Activated CD4-positive, alpha-beta T cell treated with anti-CD3 and anti-CD28 coated beads, Interleukin-2, amount 50 U/mL, for 48 hours (primary cell): ENCODE measurements around the gene MEIKIN.

ENCODE experiments used
- DNase-seq, 2 experiments: peaks; one replicate each; pipeline ENCODE4 v3.0.0-alpha.2; 2020

The MEIKIN gene, protein sequence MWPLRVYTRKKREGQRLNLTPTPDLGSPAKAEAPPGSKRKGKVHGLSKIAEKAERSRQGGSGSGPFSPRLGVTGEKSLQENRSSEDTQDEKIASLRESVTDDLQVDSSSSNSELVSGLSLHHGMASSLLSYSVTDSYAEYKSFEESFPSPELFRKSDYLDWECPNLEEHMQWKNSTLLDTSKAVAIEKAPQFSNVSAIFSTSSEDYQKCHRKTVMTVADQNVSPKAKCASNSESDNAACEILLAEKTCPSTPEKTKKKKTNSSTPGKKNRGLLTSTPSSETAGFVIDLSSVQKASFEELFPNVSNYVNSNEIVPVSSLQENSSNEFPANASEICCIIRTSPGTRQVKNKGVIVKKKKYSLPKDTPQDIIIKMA

DNA sequence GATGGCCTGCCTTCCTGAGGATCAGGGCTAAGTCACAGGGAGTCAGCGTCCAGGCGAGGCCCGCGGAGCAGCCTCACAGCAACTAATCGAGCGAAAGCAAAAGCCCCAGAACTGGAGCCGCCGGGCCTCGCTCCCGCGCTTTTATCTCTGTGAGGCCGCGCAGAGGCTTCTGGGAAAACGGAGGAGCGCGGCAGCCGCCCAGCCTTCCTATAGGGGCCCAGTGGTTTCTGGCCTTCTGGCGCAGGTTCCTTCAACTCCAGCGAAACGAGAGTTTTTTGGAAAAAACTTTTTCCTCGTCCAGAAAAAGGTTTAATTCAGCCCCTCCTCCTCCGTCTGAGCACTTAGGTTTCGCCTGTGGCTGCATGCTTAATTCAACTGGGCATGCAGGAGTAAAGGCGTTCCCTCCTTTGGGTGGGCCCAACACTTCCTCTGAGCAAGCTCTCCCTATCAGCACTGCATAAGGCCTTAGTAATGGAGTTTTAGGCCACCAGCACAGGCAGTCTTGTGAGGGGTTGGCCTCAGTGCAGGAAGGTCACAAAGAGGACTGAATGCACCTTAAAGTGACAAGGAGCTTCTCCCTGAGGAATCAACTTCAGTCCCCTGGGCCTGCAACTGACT is at the start of gene MEIKIN:
TSS of gene MEIKIN (minus strand) at position 113 of the 618 bp plus-strand sequence. CDS start 158 bp downstream, outside the sequence.
- no peak for DNase-seq

DNA sequence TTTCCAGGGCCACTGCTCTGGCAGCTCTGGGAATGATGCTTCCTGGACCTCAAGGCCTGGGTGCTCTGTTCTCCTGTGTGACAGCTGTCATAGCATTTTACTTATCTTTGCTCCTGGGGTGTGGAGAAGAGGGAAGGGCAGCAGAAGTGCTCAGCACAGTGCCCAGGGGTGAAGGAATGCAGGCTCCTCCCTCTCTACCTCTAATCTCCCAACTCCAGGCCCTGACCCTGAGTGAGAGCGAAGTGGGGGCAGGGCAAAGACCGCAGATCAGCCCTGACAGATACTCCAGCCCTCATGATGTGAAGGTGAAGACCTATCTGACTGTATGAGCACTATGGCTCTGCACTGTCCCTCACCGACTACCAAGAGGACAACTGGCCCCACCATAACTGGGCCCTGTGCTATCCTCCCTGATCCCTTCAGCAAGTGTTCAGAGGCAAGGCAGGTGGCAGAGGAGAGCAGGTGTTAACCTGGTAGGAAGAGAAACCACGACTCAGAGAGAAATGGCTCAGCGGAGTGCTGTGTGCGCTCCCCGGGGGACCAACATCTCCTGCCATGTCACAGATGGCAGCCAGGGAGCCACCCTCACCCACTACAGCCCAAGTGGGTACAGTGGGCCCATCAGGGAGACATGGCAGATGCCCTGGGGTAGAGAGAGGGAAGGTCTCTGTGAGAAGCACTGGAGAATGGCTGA is 49.2 kb upstream of the MEIKIN start:
- DNase-seq: no peak

DNA sequence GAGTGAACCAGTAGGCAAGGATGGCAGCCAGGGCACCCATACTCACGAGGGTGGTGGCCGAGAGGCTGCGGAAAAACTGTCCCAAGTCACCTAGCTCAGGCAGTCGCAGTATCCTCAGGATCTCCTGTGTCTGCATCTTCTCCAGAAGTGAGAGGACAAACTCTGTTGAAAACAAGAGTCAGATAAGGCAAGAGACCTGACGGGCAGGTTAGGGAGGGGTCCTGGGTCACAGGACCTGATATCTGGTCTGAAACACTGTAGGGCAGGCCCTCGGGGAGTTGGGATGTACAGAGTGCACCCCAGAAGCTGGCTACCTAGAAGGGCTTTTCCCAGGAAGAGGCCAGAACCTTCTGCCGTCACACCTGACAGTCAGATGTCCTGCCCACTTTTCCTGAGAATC is 48.6 kb upstream of the MEIKIN start:
- DNase-seq: no peak

DNA sequence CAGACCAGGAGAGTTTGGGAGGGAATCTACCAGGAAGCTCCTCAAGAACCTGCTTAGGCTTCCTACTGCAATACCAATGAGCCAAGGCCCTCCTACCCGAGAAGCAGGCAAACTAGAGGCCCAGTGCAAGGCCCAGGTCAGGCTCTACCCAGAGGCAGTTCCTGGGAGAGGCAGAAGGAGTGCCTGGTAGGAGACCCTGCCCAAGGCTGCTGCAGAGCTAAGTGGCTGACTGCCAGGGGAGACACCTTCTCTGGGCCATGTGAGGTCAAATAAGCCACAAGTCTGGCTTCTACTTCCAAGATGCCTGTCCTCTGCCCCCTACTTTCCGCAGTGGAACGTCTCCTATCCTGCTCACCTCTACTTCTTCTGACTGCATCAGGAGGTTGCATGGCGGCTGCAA is 48.2 kb upstream of the MEIKIN start:
- no peak for DNase-seq

DNA sequence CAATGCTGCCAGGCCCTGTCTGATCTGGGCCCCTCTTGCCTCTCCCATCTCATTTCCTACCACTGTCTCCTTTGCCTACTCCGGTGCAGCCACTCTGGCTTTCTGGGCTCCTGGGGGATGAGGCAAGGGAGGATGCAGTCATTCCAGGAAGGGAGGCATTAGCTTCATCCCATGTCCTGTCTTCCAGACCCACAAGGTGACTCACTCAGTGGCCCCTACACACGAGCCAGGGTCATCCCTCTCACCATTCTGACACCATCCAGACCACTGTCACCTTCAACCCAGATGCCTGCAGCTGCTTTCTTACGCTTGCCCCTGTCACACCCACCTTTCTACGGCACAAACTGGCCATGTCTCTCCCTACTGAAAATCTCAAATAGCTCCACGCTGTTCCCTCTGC is 46.9 kb upstream of the MEIKIN start:
- DNase-seq: no peak

DNA sequence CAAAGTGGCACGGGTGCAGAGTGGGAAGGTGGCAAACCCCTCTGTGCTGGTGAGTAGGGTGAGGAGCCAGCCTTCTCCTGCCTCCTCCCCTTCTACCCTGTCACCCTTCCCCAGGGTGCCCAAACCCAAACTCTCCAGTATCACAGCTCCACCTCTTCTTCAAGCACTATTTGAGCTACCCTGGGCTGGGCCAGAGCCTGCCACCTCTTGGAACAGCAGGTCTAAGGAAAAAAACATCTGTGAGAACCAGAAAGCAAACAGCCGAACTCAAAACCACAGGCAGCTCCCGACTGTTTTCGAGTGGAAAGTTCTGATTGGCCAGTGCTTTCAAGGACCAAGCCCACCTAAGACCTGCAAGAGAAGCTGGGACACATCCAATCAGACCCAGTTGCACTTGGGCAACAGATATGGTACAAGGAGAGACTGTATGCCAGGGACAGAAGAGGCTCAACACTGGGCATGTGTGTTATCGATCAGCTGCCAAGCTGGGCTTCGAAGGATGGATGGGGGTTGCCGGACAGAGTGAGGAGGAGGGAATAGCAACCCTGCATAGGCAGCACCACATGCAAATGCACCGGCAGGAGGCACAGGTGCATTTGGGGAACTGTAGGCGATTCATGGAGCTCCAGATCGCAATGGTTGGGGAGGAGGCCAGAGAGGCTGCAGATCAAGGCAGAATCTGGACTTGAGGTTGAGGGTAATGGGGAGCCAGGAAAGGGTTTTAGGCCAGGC is 46.3 kb upstream of the MEIKIN start:
- no peak for DNase-seq

DNA sequence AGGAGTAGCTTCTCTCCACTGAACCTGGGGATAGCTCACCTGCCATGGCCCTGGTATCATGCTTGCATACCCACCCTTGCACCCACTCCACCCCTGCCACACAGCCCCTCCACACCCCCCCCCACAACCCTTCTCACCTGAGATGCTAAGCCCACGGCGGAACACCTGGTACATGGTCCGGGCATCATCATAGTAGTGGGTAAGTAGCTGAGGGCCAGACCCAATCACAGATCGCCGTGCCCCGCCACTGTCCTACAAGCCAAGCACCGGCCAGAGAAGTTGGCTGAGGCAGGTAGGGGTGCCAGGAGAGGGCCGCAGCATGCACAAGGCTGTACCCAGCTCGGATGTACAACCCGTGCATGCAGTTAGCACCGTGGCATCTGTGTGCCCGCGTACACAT is 45.3 kb upstream of the MEIKIN start:
- DNase-seq: no peak

DNA sequence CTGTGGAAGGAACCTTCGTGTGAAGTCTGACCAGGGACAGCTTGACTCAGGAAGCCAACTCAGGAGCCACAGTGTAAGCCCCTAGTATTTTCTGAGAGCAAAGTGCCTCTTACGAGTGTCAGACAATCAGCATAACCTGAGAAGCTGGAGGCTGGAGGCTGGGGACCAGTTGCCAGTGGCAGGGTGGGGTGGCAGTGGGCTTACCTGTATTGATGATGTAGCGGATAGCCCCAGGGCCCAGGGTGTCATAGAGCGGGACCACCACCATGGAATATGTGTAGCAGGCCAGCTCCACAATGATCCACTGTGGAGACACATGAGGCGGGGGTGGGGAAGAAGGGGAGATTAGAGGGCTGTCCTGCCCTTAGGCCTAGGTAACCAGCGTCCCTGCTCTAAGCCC is 43.1 kb upstream of the MEIKIN start:
- no peak for DNase-seq

DNA sequence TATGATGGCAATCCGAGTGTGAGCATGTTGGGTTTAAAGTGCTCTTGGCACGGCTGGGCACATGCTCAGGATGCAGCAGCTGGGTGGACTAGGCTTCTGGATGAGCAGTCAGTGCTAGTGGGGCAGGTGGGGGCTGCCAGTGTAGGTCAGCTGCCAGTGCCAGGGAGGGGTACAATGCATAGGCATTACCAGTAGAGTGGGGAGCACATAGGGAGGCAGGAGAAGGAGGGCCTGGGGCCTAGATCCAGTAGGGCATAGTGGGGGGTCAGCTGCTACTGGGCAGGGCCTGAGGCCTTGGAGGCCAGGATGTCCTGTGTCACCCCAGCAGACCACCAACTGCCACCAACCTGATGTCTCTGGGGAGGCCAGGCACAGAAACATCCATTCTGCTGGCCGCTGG is 41.8 kb upstream of the MEIKIN start:
- DNase-seq: no peak

DNA sequence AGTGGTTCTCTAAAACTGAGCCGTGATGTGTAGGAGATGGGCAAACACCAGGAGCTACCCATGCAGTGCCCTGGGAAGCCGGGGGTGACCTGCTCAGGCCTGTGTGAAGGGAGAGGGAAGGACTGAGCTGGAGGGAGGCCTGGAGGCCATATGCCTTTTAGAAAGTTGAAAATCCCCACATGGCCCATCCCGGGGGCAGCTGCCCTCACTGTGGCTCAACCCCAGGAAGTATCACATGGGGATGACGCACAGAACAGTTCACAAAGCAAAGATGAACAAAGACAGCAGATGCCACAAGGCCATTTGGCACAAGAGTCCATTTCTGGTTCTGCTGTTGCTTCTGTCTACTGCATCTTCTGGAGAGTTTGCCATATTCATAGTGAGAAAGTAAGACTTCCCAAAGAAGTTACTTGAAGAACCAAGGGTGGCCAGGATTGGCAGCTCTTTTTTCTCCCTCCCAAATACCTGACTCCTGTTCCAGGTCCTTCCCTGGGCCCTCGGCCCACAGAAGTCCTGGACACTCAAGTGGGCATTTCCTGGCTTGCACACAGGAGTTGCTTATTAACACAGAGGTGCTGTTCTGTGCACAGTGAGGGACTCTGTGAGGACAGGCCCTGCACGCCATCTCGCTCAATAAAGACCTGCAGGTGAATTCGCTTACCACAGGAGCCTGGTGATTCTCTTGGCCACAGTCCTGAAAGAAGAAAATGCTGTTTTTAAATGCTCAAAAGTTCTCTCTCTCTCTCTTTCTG is 40.9 kb upstream of the MEIKIN start:
- DNase-seq: no peak

DNA sequence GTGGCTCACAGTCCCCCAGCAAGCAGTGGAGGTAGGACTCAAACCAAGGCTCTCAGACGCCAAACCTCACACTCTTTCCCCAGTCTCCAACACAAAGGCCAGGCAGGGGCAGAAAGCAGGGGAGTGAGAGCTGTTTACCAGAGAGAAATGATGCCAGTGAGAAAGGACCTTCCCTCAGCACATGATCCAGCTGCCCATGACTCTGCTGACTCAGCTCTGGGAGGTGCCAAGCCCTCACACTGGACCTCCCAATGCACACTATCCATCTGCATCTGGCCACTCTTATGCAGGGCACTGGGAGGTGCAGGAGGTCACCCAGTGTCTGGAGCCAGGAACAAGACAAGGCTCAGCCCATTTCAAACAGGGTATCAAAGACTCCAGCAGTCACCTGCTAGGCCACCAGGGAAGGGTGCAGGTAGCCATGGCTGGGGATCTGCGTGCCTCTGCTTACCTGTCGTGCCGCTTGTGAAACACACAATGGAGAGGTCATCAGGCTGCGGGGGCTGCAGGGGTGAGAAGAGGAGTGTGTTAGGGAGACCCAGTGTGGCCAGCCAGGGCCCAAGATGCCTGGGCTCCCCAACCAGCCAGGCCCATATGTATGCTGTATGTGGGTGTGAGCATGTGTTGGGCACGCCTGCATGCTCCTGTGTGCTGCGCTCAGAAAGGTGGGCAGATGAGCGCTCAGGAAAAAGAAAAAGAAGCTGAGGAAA is 39.6 kb upstream of the MEIKIN start:
- DNase-seq: no peak

DNA sequence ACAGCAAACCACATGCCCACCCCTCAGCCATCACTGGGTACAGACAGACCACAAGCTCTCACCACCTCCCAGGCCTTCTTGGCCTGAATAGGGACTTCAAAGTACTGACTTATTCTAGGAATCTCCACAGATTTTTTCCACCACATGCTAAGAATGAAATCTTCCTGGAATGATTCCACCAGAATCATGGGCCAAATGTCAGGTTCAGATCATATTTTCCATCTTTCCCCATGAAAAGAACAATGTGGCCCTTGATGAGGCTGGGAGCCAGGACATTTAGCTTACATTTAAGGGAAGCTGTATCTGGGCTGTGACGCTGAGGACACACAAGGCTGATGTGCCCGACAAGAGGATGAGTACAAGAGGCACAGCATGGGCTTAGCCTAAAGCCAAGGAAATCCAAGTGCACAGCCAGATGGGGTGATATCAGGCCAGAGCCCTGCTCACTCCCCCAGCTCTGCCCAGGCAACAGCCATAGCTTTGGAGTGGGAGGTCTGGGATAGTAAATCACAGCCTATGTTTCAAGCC is 37.8 kb upstream of the MEIKIN start:
- no peak for DNase-seq

DNA sequence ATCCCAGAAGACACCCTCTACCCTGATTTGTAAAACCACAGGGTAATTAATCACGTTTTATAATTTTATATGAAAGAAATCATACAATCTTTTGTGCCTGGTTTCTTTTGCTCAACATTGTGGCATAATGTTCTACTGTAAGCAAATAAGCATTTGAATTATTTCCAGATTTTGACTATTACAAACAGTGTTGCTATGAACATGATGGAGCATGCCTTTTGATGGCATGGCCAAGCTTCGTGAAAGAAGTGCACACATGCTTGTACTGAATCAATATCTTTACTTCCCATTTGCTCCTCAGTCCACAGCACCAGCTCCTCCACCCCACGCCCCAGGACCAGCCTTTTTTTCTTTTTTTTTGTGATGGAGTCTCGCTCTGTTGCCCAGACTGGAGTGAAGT is 36.1 kb upstream of the MEIKIN start:
- DNase-seq: no peak

DNA sequence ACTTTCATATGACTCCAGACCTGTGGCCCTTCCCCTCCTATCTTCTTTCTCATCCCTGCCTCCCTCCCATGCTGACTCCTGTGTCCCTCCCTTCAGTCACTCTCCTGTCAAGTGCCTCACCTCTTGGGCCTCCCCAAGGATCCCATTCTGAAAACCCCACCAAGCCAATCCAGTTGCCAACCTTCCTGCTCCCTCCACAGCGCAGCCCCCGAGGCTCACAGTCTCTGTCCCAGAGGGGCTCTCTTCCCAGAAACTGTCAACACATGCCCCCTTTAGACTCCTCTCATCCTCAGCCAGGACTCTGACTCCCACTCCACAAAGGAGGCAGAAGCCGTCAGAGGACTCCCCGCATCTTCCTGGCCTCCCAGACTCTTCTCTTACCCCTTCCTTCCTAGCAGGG is 35.2 kb upstream of the MEIKIN start:
- no peak for DNase-seq

DNA sequence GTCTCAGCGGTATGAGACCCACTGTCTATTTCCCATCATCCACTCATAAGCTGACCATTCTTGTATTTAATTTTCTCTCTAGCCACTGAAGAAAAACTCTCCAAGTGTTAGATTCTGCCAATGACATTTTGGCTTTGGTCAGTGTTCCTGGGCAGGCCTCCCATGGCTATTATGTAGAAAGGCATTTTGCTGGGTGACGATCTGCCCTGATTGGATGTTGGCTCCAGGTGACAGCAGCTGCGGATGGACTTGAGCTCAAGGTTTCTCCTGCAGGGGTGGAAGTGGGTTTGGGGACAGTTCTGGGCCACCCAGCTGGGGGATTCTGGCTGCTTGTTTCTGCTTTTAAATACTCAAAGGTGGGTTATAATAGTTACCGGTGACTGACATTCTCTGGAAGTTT is 34.4 kb upstream of the MEIKIN start:
- no peak for DNase-seq

DNA sequence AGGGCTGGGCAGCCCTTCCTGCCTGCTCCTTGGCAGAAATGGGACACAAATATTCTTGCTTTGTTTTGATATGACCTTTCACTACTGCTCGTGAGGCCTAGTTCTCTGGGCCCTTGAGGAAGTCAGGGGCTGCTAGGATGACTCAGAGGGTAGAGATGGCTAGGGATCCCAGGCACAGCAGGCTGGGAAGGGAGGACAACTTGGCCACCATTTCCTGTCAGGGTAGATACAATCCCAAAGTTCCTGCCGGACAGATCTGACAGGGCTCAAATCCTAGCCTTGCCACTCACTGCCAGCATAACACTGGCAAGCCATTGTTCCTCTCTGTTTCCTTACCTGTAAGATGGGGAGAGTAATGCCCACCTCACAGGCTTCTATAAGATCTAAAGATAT is 31.7 kb upstream of the MEIKIN start:
- DNase-seq: no peak

DNA sequence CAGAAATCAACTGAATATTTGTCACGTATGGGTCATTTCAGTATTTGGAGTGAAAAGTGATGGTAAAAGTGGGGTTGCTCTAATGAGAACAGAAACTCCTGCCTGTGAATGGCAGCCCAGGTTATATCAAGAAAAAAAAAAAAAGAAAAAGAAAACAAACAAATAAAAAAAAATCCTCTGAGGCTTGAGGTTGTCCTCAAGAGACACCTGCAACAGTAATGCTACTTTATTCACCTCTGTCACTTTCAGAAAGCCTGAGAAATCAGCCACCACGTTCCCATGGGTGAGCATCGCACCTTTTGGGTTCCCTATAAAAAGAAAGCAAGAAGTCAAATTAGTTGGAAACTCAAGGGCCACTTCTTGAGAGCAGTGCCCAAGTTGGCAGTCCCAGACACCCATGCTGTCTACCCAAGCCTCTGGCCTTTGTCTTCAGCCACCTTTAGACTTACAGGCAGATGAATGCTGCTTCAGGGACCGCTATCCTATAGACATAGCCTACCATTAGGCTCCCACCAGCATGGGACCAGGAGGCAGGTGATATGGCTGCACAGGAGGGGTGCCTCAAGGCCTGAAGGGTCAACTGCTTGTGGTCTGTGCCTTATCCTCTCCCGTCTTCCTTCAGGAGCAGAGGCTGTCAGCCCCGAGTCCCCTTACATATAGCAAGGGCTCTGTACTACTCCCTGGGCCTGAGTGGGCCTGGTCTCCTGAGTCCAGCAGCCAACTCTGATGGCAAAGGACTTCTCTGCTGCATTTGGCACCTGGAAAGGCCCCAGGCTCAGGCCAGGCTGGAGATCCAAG is 31.1 kb upstream of the MEIKIN start:
- no peak for DNase-seq

DNA sequence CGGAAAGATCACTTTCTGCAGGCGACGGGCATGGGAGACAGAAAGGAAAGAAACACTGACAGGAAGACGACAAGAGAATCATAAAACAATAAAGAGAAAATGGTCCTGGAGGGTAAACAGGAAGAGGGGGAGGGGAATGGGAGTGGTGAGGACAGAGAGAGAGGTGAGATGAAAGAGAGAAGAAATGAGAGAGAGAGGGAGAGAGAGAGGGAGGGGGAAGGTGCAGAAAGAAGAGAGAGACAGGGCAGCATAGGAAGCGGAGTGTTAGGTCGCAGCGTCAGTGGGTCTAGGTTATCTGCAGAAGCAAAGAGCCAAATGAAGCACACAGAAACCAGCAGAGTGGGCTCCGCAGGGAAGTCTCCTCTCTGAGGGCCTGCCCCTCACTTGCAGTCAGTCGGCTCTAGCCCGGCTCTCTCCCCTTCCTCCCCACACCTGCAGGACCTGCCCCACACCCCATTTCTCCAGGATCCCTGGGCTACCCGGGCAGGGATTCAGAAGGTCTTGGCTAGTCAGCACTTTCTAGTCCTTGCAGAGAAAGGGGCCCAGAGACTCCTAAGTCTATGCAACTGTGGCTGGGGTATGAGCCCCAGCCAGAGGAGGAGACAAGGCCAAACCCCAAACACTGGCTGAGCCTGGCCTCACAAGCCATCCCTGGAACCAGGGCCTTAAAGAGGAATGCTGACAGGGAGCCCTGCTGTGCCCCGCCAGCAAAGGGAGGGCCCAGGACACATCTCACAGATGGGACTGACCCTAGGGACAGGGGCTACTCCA is 29.7 kb upstream of the MEIKIN start:
- DNase-seq: peak in 1 of 2 experiments; percentile 19

DNA sequence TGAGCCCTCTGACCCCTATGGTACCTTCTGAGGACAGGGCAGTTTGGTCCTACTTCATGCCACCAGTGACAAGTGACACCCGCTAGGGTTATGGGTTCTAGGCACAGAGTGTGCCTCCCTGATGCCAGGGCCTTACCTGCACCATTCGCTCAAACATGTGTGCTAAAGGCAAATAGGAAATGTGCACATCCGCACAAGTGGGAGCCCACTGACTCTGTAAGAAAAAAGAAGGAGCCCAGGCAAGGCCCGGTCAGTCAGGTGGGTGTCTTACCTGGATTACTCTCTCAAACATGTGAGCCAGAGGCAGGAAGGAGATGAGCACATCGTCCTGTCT is 29.1 kb upstream of the MEIKIN start:
- peak; percentile 11 to 23 for DNase-seq

DNA sequence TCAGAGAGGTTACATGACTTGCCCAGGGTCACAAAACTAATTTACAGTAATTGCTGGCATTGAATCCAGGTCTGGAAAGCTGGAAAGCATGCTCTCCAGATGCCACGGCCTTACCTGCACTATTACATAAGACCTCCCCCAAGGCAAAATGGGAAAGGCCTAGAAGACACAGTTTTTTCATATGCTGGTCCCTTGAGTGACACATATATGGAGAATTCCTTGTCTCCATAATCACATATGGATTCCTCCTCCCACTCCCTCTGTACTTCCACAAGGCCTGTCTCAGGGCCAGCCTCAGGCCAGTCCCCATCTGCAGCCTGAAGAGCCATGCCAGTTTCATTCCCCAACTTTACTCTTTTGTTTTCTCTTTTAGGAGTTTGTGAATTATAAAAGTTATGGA is 28.6 kb upstream of the MEIKIN start:
- no peak for DNase-seq
